ENCODE data around the gene RGL4. TPM values are rescaled to one million over a fixed set of nuclear protein-coding genes. Genes with fewer than 3 reads are reported as not detected.

The RGL4 gene
- total and polyA plus RNA-seq, 2 of the 8 experiments (the other 6 are each of a cell fraction or from before 2014, with no cell fraction given), result not detected

DNA sequence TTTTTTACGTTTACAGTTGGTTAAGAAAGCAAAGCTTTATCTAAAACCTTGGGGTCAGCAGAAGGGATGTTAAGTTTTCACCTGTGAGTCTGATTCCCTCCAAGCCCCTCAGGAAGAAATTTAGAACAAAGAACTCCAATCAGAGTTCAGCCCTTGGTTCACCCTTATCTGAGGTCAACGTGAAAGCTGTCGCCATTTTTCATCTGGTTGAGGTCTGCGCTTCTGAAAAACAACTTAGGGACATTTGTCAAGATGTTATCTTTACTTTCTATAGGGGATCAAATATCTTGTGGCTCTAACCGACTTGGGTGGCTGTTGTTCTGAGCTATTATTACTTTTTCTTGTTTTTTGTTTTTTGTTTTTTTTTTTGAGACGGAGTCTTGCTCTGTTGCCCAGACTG is 30.0 kb downstream of the RGL4 start:
- Histone ChIP-seq H3K4ac (replicated peaks; ENCODE audit: insufficient read length, low read depth, low read length) (no peak overlapping the region), H2BK15ac (ENCODE audit: low read length) (no peak overlapping the region), H3K27me3 (replicated peaks in 1 of 4; ENCODE audit: control insufficient read depth in 3 of 4, extremely low read depth in 1 of 4, insufficient read depth in 3 of 4, low read length in 3 of 4) (no peaks in the 10 kb centered on the region), H3K18ac (ENCODE audit: extremely low read depth, low read length) (no peak overlapping the region), H3K56ac (replicated peaks; ENCODE audit: insufficient read length, low read depth, low read length) (no peak overlapping the region), H2BK120ac (replicated peaks; ENCODE audit: low read depth, low read length) (no peak overlapping the region), H3K36me3 (ENCODE audit: control insufficient read depth in 2 of 4, insufficient read depth in 4 of 4, low read length in 3 of 4) (no peaks in the 10 kb centered on the region), H2BK20ac (ENCODE audit: low read length) (no peak overlapping the region), H3K4me1 (replicated peaks in 1 of 4; ENCODE audit: control insufficient read depth in 3 of 4, insufficient read depth in 4 of 4, low read length in 3 of 4) (peaks cover 0 to 5% (median 2%) of the 10 kb centered on the region in 4 experiments; a peak in 5 of 7 replicates), H3K14ac (ENCODE audit: insufficient read length) (no peak overlapping the region), H2BK12ac (ENCODE audit: low read depth, low read length) (no peak overlapping the region), H4K8ac (ENCODE audit: extremely low read depth, insufficient read depth, low read length) (no peak overlapping the region), H4K5ac (ENCODE audit: insufficient read length, low read depth, low read length) (no peak overlapping the region), H4K20me1 (replicated peaks in 1 of 2; ENCODE audit: control insufficient read depth in 1 of 2, insufficient read depth in 2 of 2, low read length in 2 of 2) (no peaks in the 10 kb centered on the region), H2AFZ (ENCODE audit: low read length) (no peak overlapping the region), H3K4me3 (ENCODE audit: extremely low read depth in 1 of 4, insufficient read depth in 2 of 4, low read depth in 3 of 4, low read length in 4 of 4) (no peak overlapping the region), H3K23ac (ENCODE audit: insufficient read length) (no peak overlapping the region), H3K27ac (ENCODE audit: low read depth, low read length) (no peak overlapping the region), H3K9me3 (ENCODE audit: insufficient read depth in 2 of 2, low read depth in 1 of 2, low read length in 1 of 2) (no peaks in the 10 kb centered on the region), H2BK5ac (ENCODE audit: low read depth, low read length) (no peak overlapping the region), H3K9ac (replicated peaks in 1 of 4; ENCODE audit: extremely low read depth in 1 of 4, low read depth in 3 of 4, low read length in 3 of 4) (no peak overlapping the region), H3K4me2 (ENCODE audit: insufficient read depth in 1 of 2, low read depth in 2 of 2, low read length in 2 of 2) (no peak overlapping the region), H4K91ac (replicated peaks; ENCODE audit: insufficient read length, low read length) (no peak overlapping the region), H3K79me2 (ENCODE audit: control insufficient read depth in 1 of 2, insufficient read depth in 2 of 2, low read length in 2 of 2) (peaks cover 0 to 4% of the 10 kb centered on the region in 2 experiments; a peak in 1 of 4 replicates), H3K23me2 (ENCODE audit: low read depth, low read length) (no peaks in the 10 kb centered on the region), H3K79me1 (ENCODE audit: low read depth, low read length) (peaks cover 3% of the 10 kb centered on the region; the same call in 1 of the 2 replicates), H2AK5ac (ENCODE audit: low read depth, low read length) (no peak overlapping the region)
- FAIRE-seq (no peak), DNase-seq (ENCODE audit: low read depth in 1 of 2, low spot score in 2 of 2) (no peak)
- POLR2A ChIA-PET (ENCODE audit: partially characterized antibody), result no interaction called here
- 90% methylated on average over 6 of the region's 6 CpGs; no CpG with 5 or more reads in 1 of the 2 experiments for WGBS, 2 experiments (ENCODE audit: extremely low coverage in 1 of 2, insufficient coverage in 1 of 2, insufficient read length in 1 of 2, insufficient replicate concordance in 2 of 2, low coverage in 1 of 2, low lambda C conversion rate in 2 of 2, missing lambda C conversion rate in 1 of 2)
- CTCF ChIA-PET (ENCODE audit: partially characterized antibody), result interaction anchor here (0.5 to 0.6 kb wide), 2 partner anchors 23 to 87 kb away, joined by 3 read pairs; no protein-coding TSS in a partner anchor
- TF ChIP-seq RFX5 (IDR thresholded peaks at IDR 0.05; ENCODE audit: borderline replicate concordance, low read depth, low read length), result no peak
- TF ChIP-seq ZNF274 (IDR thresholded peaks at IDR 0.05; ENCODE audit: borderline replicate concordance, extremely low read depth, low read length), result no peak
- TF ChIP-seq EZH2 (IDR thresholded peaks at IDR 0.05; ENCODE audit: low read depth, low read length, severe bottlenecking), result no peak
- TF ChIP-seq, protein P1, sequence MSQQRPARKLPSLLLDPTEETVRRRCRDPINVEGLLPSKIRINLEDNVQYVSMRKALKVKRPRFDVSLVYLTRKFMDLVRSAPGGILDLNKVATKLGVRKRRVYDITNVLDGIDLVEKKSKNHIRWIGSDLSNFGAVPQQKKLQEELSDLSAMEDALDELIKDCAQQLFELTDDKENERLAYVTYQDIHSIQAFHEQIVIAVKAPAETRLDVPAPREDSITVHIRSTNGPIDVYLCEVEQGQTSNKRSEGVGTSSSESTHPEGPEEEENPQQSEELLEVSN (IDR thresholded peaks at IDR 0.05), result no peak
- TF ChIP-seq, protein P2, sequence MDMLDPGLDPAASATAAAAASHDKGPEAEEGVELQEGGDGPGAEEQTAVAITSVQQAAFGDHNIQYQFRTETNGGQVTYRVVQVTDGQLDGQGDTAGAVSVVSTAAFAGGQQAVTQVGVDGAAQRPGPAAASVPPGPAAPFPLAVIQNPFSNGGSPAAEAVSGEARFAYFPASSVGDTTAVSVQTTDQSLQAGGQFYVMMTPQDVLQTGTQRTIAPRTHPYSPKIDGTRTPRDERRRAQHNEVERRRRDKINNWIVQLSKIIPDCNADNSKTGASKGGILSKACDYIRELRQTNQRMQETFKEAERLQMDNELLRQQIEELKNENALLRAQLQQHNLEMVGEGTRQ (IDR thresholded peaks at IDR 0.05; ENCODE audit: low read length), result no peak
- no peak for TF ChIP-seq CHD2 (IDR thresholded peaks at IDR 0.05; ENCODE audit: low read length)
- TF ChIP-seq RXRA (IDR thresholded peaks at IDR 0.05; ENCODE audit: insufficient read depth, low read depth, low read length), result no peak
- no peak for TF ChIP-seq NRF1 (IDR thresholded peaks at IDR 0.05; ENCODE audit: low read depth, low read length)
- no peak for TF ChIP-seq EGR1 (IDR thresholded peaks at IDR 0.05; ENCODE audit: borderline replicate concordance, low read depth, low read length)
- TF ChIP-seq, protein P3, sequence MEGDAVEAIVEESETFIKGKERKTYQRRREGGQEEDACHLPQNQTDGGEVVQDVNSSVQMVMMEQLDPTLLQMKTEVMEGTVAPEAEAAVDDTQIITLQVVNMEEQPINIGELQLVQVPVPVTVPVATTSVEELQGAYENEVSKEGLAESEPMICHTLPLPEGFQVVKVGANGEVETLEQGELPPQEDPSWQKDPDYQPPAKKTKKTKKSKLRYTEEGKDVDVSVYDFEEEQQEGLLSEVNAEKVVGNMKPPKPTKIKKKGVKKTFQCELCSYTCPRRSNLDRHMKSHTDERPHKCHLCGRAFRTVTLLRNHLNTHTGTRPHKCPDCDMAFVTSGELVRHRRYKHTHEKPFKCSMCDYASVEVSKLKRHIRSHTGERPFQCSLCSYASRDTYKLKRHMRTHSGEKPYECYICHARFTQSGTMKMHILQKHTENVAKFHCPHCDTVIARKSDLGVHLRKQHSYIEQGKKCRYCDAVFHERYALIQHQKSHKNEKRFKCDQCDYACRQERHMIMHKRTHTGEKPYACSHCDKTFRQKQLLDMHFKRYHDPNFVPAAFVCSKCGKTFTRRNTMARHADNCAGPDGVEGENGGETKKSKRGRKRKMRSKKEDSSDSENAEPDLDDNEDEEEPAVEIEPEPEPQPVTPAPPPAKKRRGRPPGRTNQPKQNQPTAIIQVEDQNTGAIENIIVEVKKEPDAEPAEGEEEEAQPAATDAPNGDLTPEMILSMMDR (IDR thresholded peaks at IDR 0.05; ENCODE audit: control extremely low read depth in 1 of 3, insufficient read depth in 1 of 3, low read depth in 1 of 3, low read length in 3 of 3), result no peak

All from H1 (cell line).